Measurements from ENCODE around the gene PDLIM7.

The PDLIM7 gene

DNA sequence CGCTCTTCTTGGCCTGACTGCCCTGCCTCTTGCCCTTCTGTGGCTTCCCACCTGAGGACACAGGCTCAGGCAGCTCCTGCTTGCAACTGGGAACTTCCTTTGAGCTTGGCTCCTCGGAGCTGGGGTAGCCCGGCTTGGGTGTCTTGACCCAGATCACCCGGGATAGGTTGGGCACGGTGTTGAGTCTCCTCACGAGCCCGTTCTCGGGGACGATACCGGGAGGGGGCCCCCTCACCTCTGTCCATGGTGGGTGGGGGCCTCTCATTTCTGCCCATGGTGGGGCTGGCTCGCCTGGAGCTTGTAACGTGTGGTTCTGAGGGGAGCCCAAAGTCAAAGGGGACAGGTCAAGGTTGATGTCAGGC is 27.1 kb upstream of the PDLIM7 start:
- DNase-seq = no peak

DNA sequence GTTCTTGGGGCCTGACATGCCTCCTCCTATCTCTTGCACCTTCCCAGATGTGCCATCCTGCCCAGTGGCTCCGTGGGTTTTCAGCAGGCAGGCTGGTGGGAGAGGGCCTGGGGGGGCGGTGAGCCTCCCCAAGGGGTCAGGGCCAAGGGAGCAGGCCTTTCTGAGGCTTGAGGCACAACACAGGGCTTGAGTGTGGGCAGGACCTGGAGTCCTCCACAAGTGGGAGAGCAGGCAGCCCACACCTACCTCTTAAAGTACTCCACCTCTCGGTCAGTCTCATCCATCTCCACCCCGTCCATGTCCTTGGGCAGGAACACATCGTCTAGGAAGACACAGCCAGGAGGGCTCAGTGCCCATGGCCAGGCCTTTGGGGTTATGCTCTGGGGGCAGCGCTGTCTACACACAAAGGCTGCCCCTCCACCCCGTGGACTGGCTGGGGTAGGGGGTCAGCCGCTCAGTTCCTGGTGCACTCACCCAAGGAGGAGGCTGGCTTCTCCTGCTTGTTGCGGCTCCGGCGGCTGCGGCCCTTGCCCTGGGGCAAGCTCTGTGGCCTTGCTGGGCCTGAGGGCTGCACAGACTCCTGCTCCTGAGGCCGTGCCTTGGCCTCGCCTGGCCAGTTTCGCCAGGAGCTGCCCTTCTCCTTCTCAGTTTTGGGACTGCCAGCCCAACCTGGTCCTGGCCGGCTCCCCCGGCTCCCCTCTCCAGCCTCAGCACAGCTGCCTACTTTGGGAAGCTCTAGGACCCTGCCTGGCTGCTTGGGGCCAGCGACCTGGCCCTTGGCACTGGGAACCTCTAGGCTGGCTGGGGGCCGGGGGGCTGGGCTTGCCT is 26.5 kb upstream of the PDLIM7 start:
- no peak for DNase-seq

GRCh38 chr5:177520916-177521513 is 23.6 kb upstream of the PDLIM7 start:
- DNase-seq = no peak

- DNase-seq = no peak
These were observed 22.9 kb upstream of the PDLIM7 start for GRCh38 chr5:177520271-177520670.

GRCh38 chr5:177519463-177520235 is 22.2 kb upstream of the PDLIM7 start:
- DNase-seq = no peak

GRCh38 chr5:177516601-177517568 is 19.5 kb upstream of the PDLIM7 start, which contains the start of gene DDX41:
TSS of gene DDX41 (minus strand) at chr5:177516961. CDS start at chr5:177516945, 16 bp downstream.
- peak; percentile 93 for DNase-seq

DNA sequence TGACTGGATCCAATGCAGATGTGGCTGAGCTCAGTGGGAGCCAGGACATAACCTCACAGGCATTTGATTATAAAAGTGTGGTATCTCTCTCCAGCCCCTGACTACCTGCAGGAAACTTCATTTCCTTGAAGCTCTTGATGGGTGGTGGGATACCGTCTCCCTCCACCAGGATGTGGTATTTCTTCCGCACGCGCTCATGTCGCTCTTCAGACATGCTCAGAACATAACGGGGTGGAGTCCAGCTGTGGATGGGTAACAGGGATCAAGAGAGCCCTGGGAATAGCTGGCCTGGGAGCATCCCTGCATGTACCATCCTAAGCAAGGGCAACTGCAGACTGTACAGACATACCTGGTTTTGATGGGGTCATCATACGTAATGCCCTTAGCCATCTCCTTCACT is 18.2 kb upstream of the PDLIM7 start:
- DNase-seq = no peak

DNA sequence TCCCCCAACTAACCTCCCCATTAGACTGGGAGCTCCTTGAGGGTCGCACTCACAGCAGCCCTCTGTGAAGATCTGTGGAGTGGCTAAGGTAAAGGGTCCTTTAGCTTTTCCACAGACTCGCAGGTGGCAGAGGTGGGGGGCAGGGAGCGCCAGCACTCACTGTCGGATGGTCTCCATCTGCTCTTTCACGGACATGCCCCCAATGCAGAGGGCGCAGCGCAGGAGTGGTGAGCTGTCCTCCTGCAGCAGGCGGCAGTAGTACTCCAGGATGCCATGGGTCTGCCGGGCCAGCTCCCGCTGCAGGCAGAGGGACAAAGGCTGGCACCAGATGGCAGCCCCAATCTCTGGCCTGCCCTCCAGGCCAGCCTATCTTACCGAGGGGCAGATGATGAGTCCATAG is 17.1 kb upstream of the PDLIM7 start:
- DNase-seq = no peak

GRCh38 chr5:177513500-177513899 is 16.1 kb upstream of the PDLIM7 start:
- DNase-seq = no peak

GRCh38 chr5:177512736-177513380 is 15.5 kb upstream of the PDLIM7 start:
- DNase-seq = no peak

- DNase-seq = no peak
These were observed 14.6 kb upstream of the PDLIM7 start for GRCh38 chr5:177511796-177512675.

DNA sequence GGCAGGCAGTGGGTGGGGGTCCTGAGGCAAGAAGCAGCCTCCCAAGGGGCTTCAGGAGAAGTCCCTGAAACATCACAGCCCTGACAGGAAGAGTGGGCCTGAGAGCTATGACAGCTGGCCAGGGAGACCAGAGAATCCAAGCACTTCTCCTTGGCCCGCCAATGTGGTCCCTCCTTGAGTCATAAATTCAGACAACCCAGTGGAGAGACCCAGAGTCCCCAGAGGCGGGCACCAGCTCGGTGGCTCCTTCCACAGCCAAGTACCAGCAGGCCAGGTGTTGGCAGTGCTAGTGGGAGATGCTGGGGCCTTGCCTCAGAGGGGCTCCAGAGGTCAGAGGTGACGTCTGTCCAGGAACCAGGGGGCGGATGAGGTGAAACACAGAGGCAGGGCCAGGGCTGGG is 13.8 kb upstream of the PDLIM7 start:
- no peak for DNase-seq

DNA sequence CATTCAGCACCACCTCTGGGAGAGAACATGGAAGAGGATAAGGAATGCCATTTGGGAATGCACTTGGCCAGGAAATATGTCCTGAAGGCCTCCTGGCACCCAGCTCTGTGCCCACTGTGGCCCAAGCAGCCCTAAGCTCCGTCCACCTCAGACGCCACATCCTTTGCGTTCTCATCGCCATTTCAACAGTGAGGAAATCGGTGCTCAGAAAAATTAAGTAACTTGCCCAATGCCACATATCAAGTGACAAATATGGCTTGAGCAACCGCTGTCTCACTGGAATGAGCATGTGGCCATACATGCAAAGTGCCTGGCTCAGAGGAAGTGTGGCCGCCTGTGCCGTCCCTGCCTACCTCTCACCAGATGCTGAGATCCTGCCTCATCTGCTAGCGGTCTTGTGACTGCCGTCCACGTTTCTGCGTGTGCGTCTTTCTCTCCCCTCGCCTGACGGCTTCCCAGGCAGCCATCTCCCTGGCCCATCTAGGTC is 13.2 kb upstream of the PDLIM7 start:
- no peak for DNase-seq

GRCh38 chr5:177509991-177510566 is 12.7 kb upstream of the PDLIM7 start:
- no peak for DNase-seq

GRCh38 chr5:177509381-177509951 is 12.1 kb upstream of the PDLIM7 start, which contains the start of gene DOK3:
TSS of gene DOK3 (minus strand) at chr5:177509826. CDS start at chr5:177509540, 286 bp downstream.
- no peak for DNase-seq

DNA sequence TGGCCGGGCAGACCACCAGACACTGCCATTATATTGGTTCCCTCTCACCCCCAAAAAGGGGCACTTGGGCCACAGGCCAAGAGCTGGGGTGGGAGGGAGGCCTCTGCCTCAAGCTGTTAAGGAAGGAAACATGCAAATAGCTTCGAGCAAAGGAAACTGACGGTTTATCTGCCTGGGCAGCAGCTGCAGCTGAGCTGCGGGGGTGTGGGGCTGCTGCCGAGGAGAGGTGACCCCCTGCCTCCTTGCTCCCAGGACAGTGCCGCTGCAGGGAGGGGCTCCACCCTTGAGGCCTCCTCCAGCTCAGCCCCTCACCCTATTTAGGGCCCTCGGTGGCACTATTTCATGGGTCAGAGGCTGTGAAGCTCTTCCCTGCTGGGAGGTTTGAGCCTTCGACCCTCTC is 11.4 kb upstream of the PDLIM7 start:
- DNase-seq = no peak

GRCh38 chr5:177508221-177508611 is 10.8 kb upstream of the PDLIM7 start:
- DNase-seq = no peak

DNA sequence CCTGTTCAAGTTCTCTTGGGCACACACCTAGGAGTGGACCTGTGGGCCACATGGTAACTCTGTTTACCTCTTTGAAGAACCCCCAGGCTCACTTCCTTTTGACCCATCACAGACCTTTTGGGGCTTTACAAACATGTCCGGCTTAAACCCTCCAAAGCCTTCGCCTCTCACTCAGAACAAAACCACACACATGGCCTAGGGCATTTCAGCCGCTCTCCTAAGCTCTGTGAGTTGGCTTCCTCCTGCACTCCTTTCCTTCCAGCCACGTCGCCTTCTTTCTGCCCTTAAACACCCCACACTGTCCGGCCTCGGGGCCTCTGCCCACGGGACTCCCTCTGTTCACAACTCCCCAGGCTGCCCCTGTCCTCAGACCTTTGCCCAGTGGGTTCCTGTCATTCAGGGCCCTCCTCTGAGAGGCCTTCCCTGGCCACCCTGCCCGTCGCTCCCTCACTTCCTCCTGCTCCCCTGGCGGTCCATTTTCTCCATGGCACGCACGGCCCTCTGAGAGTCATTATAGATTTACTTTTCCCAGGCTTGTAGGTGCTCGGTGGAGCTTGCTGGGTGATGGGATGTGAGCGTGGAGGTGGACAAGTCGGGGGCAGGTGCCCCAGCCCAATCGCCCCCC is 10.3 kb upstream of the PDLIM7 start:
- no peak for DNase-seq

DNA sequence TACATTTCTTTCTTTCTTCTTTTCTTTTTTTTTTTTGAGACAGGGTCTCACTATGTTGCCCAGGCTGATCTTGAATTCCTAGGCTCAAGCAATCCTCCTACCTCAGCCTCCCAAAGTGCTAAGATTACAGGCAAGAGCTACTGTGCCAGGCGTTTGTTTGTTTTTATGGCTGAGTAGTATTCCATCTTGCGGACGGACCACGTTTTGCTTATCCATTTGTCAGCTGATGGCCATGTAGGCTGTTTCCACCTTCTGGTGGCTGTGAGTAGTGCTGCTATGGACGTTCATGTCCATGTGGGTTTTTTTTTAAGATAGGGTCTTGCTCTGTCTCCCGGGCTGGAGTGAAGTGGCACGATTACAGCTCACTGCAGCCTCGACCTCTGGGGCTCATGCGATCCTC is 9.8 kb upstream of the PDLIM7 start:
- DNase-seq = no peak

- DNase-seq = no peak
These were observed 7.7 kb upstream of the PDLIM7 start for GRCh38 chr5:177505075-177505474.

Measured in NCI-H510A treated with DMSO at 0.1 percent for 48 hours (cell line).